Liver (tissue), 9 donors: ENCODE measurements around the gene CEP128. TPM values are rescaled to one million over a fixed set of nuclear protein-coding genes. Genes with fewer than 3 reads are reported as not detected.

Experiments used
- DNase-seq: peaks from one replicate; pipeline ENCODE4 v3.0.0-alpha.2; 2017; ENCODE audit warnings: low spot score
- H3K27ac ChIP-seq, 2 donors: one replicate each; pipeline ENCODE4 v1.7.0; 2013; ENCODE audit warnings: inconsistent platforms in 2 of 2, low read length in 2 of 2, control low read depth in 1 of 2, low read depth in 1 of 2, mild to moderate bottlenecking in 1 of 2
- H3K27me3 ChIP-seq, 4 donors: one replicate each; pipeline versions ENCODE4 v1.6.1 to v1.7.0; 2013; ENCODE audit warnings: low read length in 3 of 4, inconsistent platforms in 1 of 4, mild to moderate bottlenecking in 1 of 4, moderate library complexity in 1 of 4; ENCODE audit not compliant: control insufficient read depth in 4 of 4, insufficient read depth in 4 of 4
- H3K36me3 ChIP-seq, 4 donors: one replicate each; pipeline versions ENCODE4 v1.6.1 to v1.7.0; 2013; ENCODE audit warnings: low read length in 3 of 4, mild to moderate bottlenecking in 3 of 4, low read depth in 1 of 4, moderate library complexity in 1 of 4; ENCODE audit not compliant: control insufficient read depth in 4 of 4, insufficient read depth in 3 of 4
- H3K4me1 ChIP-seq, 4 donors: one replicate each; pipeline versions ENCODE4 v1.6.1 to v1.7.0; 2013; ENCODE audit warnings: low read length in 3 of 4, mild to moderate bottlenecking in 3 of 4, moderate library complexity in 1 of 4; ENCODE audit not compliant: control insufficient read depth in 4 of 4, insufficient read depth in 4 of 4
- H3K4me3 ChIP-seq, 3 donors: one replicate each; pipeline versions ENCODE4 v1.6.1 to v1.7.0; 2013; ENCODE audit warnings: low read length in 3 of 3, control low read depth in 1 of 3, low read depth in 1 of 3, mild to moderate bottlenecking in 1 of 3
- H3K9ac ChIP-seq, 2 donors: one replicate each; pipeline ENCODE4 v1.7.0; 2013; ENCODE audit warnings: low read length in 2 of 2, mild to moderate bottlenecking in 2 of 2, moderate library complexity in 2 of 2, control low read depth in 1 of 2, low read depth in 1 of 2
- H3K9me3 ChIP-seq, 4 donors: one replicate each; pipeline versions ENCODE4 v1.6.1 to v1.7.0; 2013; ENCODE audit warnings: low read length in 3 of 4; ENCODE audit not compliant: control insufficient read depth in 4 of 4
- ATF3 ChIP-seq: IDR thresholded peaks from 2 replicates; pipeline ENCODE4 v1.6.1; 2016; ENCODE audit warnings: antibody characterized with exemption
- EGR1 ChIP-seq, 2 donors: IDR thresholded peaks; 2 replicates each; pipeline ENCODE4 v1.6.1; 2016 to 2018; ENCODE audit warnings: antibody characterized with exemption in 2 of 2, low read depth in 2 of 2
- FOXA1 ChIP-seq: IDR thresholded peaks from 2 replicates; pipeline ENCODE4 v1.6.1; 2016; ENCODE audit warnings: antibody characterized with exemption
- FOXA2 ChIP-seq: IDR thresholded peaks from 2 replicates; pipeline ENCODE4 v1.6.1; 2016; ENCODE audit warnings: antibody characterized with exemption
- GABPA ChIP-seq, 2 donors: IDR thresholded peaks in 1 of 2; conservative IDR thresholded peaks in 1 of 2; 2 replicates each; pipeline ENCODE4 v1.6.1; 2016; ENCODE audit warnings: antibody characterized with exemption in 2 of 2, mild to moderate bottlenecking in 1 of 2, moderate library complexity in 1 of 2
- HNF4A ChIP-seq, 2 donors: conservative IDR thresholded peaks; 2 replicates each; pipeline ENCODE4 v1.6.1; 2016; ENCODE audit warnings: antibody characterized with exemption in 2 of 2, mild to moderate bottlenecking in 2 of 2
- HNF4G ChIP-seq: IDR thresholded peaks from 2 replicates; pipeline ENCODE4 v1.6.1; 2016; ENCODE audit warnings: antibody characterized with exemption
- JUND ChIP-seq, 2 donors: IDR thresholded peaks; 2 replicates each; pipeline ENCODE4 v1.6.1; 2016; ENCODE audit warnings: antibody characterized with exemption in 2 of 2
- NR2F2 ChIP-seq: IDR thresholded peaks from 2 replicates; pipeline ENCODE4 v1.6.1; 2016; ENCODE audit warnings: antibody characterized with exemption
- RAD21 ChIP-seq, 2 donors: IDR thresholded peaks; 2 replicates each; pipeline ENCODE4 v1.6.1; 2016; ENCODE audit warnings: antibody characterized with exemption in 2 of 2, mild to moderate bottlenecking in 2 of 2
- REST ChIP-seq: IDR thresholded peaks from 2 replicates; pipeline ENCODE4 v1.6.1; 2016; ENCODE audit warnings: antibody characterized with exemption, mild to moderate bottlenecking
- RXRA ChIP-seq, 2 donors: IDR thresholded peaks; 2 replicates each; pipeline ENCODE4 v1.6.1; 2017 to 2018; ENCODE audit warnings: antibody characterized with exemption in 2 of 2, mild to moderate bottlenecking in 1 of 2
- SP1 ChIP-seq: IDR thresholded peaks from 2 replicates; pipeline ENCODE4 v1.6.1; 2018; ENCODE audit warnings: antibody characterized with exemption, mild to moderate bottlenecking
- TAF1 ChIP-seq: conservative IDR thresholded peaks from 2 replicates; pipeline ENCODE4 v1.6.1; 2016; ENCODE audit warnings: antibody characterized with exemption, mild to moderate bottlenecking
- YY1 ChIP-seq: IDR thresholded peaks from 2 replicates; pipeline ENCODE4 v1.6.1; 2016; ENCODE audit warnings: antibody characterized with exemption, mild to moderate bottlenecking
- ZBTB33 ChIP-seq: IDR thresholded peaks from 2 replicates; pipeline ENCODE4 v1.6.1; 2016; ENCODE audit warnings: antibody characterized with exemption
- WGBS: extraction: QIAGEN DNeasy Blood & Tissue Kit; methylation state at CpG from one replicate; pipeline ENCODE4 v1.1.7; 2013; 5-methylcytosine and 5-hydroxymethylcytosine counted together
- polyA plus RNA-seq, 2 donors: library from polyadenylated mRNA; stranded (reverse) in 1 of 2; unstranded in 1 of 2; fragments of 200-250 nt in 1 of 2; fragments of >200 nt in 1 of 2; fragmentation: Nextera tagmentation in 1 of 2; extraction: Ambion mirVana in 1 of 2; gene quantifications; one replicate each; pipeline versions ENCODE4 v1.2.1 to v1.2.3, GENCODE V29; 2013 to 2015
- total RNA-seq, 2 donors: library from RNA; depleted of rRNA; stranded (reverse); fragments of >200 nt; gene quantifications; one replicate each; pipeline ENCODE4 v1.2.3, GENCODE V29; 2014
- TF ChIP-seq, protein P1 (sequence below): fragments of 150-350 bp; IDR thresholded peaks from 2 replicates; pipeline ENCODE4 v1.5.1; 2017; ENCODE audit warnings: improper control_type of control experiment, low read depth, low read length; ENCODE audit not compliant: missing input control
- TF ChIP-seq, protein P2 (sequence below): IDR thresholded peaks from 2 replicates; pipeline ENCODE4 v1.6.1; 2016; ENCODE audit warnings: antibody characterized with exemption
- donor health status: healthy.
- donor health status: healthy.
- donor health status: healthy.
- donor health status: healthy.
- donor health status: healthy.

CEP128 gene
- total RNA-seq (1 to 10 TPM; 2.2 to 3.8 TPM), polyA plus RNA-seq (under 1 TPM; 0.27 to 0.61 TPM)

- Histone ChIP-seq H3K9me3 (no peaks in the 10 kb centered on the region), H3K27ac (peak within 1 kb of the TSS in 1 of 2 donors; percentile 0), H3K9ac (peak within 1 kb of the TSS; percentile 7 to 49), H3K27me3 (no peaks in the 10 kb centered on the region), H3K4me3 (peak within 1 kb of the TSS; percentile 66 to 93 (median 85)), H3K4me1 (peaks cover 1 to 11% (median 8%) of the 10 kb centered on the region in 4 donors), H3K36me3 (no peaks in the 10 kb centered on the region)
- TF ChIP-seq GABPA (IDR thresholded peaks at IDR 0.05 in 1 of 2, conservative IDR thresholded peaks at IDR 0.05 in 1 of 2) = peak in 1 of 2 donors; percentile 75
- peak in 1 of 2 donors; percentile 23 for TF ChIP-seq RAD21 (IDR thresholded peaks at IDR 0.05)
- TF ChIP-seq SP1 = peak; percentile 82
- no peak for TF ChIP-seq FOXA1
- TF ChIP-seq, protein P1, sequence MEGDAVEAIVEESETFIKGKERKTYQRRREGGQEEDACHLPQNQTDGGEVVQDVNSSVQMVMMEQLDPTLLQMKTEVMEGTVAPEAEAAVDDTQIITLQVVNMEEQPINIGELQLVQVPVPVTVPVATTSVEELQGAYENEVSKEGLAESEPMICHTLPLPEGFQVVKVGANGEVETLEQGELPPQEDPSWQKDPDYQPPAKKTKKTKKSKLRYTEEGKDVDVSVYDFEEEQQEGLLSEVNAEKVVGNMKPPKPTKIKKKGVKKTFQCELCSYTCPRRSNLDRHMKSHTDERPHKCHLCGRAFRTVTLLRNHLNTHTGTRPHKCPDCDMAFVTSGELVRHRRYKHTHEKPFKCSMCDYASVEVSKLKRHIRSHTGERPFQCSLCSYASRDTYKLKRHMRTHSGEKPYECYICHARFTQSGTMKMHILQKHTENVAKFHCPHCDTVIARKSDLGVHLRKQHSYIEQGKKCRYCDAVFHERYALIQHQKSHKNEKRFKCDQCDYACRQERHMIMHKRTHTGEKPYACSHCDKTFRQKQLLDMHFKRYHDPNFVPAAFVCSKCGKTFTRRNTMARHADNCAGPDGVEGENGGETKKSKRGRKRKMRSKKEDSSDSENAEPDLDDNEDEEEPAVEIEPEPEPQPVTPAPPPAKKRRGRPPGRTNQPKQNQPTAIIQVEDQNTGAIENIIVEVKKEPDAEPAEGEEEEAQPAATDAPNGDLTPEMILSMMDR = no peak
- TF ChIP-seq, protein P2, sequence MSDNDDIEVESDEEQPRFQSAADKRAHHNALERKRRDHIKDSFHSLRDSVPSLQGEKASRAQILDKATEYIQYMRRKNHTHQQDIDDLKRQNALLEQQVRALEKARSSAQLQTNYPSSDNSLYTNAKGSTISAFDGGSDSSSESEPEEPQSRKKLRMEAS = peak; percentile 94
- TF ChIP-seq YY1 = peak; percentile 86
- TF ChIP-seq HNF4A (conservative IDR thresholded peaks at IDR 0.05) = peak; percentile 79 to 81
- peak; percentile 43 for TF ChIP-seq HNF4G
- TF ChIP-seq ZBTB33 = peak; percentile 97
- no peak for TF ChIP-seq TAF1
- TF ChIP-seq REST = peak; percentile 69
- TF ChIP-seq EGR1 (IDR thresholded peaks at IDR 0.05; ENCODE audit: low read depth in 2 of 2) = no peak
- no peak for TF ChIP-seq ATF3
- TF ChIP-seq JUND (IDR thresholded peaks at IDR 0.05) = peak; percentile 29 to 58
- TF ChIP-seq NR2F2 = peak; percentile 96
- TF ChIP-seq FOXA2 = no peak
- peak; percentile 71 to 79 for TF ChIP-seq RXRA (IDR thresholded peaks at IDR 0.05)
- under 1% methylated on average over 40 of the region's 40 CpGs for whole genome bisulfite sequencing
- peak; percentile 94 for DNase-seq
Measured at GRCh38 chr14:80941241-80942185, at the start of gene CEP128. CEP128 (minus strand) TSS chr14:80941738.
